ENCODE results near the gene KCNJ15. TPM values are rescaled to one million over a fixed set of nuclear protein-coding genes. Genes with fewer than 3 reads are reported as not detected.

Gene KCNJ15
- total and polyA plus RNA-seq, 2 of the 13 experiments (the other 11 are each of a cell fraction or from before 2014, with no cell fraction given): not detected

DNA sequence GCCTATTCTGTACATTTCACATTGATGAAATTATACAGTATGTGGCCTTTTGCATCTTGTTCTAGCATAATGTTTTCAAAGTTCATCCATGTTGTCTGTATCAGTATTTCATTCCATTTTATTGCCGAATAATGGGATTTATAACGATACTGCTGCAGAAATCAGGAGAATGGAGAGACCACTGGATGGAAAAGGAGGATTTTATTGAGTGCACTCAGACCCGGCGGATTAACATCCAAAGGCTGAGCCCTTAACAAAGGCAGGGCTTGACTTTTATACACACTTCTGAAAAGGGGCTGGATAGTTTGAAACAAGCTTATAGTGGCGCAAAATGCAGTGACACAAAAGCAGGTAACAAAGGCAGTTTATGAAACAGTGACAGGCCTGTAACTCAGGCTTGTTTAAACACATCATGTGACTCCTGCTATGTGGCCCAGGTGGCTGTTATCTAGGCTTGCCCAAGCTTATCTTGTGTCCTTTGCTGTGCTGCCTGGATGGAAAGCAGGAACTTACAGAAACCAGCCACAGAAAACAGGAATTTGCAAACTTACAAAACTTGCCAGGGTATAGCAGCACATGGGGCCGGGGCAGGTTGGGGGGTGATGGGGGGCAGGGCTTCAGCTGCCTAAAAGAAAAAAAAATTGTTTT is 32.8 kb upstream of the KCNJ15 start:
- peaks cover 74% of the 10 kb centered on the region for H3K9me3 ChIP-seq (ENCODE audit: low read length)
- 53% methylated on average over 6 of the region's 6 CpGs for WGBS (ENCODE audit: low lambda C conversion rate)
- no peak overlapping the region for H3K9ac ChIP-seq (ENCODE audit: insufficient read depth, low read depth, low read length)

DNA sequence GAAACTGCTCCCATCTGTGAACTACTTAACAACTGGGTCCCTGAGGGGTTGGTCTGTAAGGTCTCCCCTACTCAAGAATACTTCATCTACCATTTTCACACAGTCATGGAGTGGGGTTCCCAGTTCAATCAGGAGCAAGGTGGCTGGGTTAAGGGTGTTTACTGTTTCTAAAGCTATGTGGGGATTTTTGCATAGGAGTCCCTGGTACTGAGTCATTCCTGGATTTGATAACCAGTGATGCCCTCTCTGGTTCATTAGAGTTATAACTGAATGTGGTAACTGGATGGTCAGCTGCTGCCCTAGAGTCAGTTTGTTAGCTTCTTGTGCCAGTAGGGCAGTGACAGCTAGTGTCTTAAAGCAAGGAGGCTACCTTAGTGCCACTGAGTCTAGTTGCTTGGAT is 29.4 kb upstream of the KCNJ15 start:
- Histone ChIP-seq H2AFZ (ENCODE audit: low read length) (no peak overlapping the region), H3K9me3 (ENCODE audit: low read length) (peaks cover 93% of the 10 kb centered on the region), H3K4me1 (ENCODE audit: insufficient read depth, low read length) (no peaks in the 10 kb centered on the region), H3K9ac (ENCODE audit: insufficient read depth, low read depth, low read length) (no peak overlapping the region), H3K4me2 (ENCODE audit: low read depth, low read length) (no peak overlapping the region), H3K79me2 (ENCODE audit: insufficient read depth, low read length) (no peaks in the 10 kb centered on the region), H3K27ac (ENCODE audit: extremely low read length, insufficient read depth, low read length) (no peak overlapping the region), H3K4me3 (replicated peaks in 1 of 3; ENCODE audit: insufficient read depth in 1 of 3, low read depth in 2 of 3, low read length in 3 of 3) (no peak overlapping the region), H4K20me1 (ENCODE audit: insufficient read depth, low read length) (no peaks in the 10 kb centered on the region), H3K27me3 (ENCODE audit: control insufficient read depth in 1 of 2, insufficient read depth in 2 of 2, low read length in 2 of 2) (no peaks in the 10 kb centered on the region), H3K36me3 (replicated peaks in 1 of 2; ENCODE audit: control insufficient read depth in 1 of 2, insufficient read depth in 2 of 2, low read length in 2 of 2) (no peaks in the 10 kb centered on the region)
- CTCF ChIA-PET (ENCODE audit: low intra/inter-chr PET ratio, low total read pairs): no interaction called here
- FAIRE-seq: no peak
- intact Hi-C loops (cut with micrococcal nuclease; ENCODE audit: unreplicated experiment) (no loop called here), in situ Hi-C loops (cut with HindIII; ENCODE audit: extremely low pct_ligation_motif_present, low pct_unique_long_range_greater_than_20kb) (no loop called here)
- POLR2A ChIA-PET: no interaction called here
- no peak for ATAC-seq
- no peak for DNase-seq (ENCODE audit: low spot score)
- BruUV-seq (replicated peaks): no TSS peak
- TF ChIP-seq ZFP36L1 (CRISPR knock-in tag; IDR thresholded peaks at IDR 0.05) (no peak), REXO4 (CRISPR knock-in tag; IDR thresholded peaks at IDR 0.05; ENCODE audit: borderline replicate concordance) (no peak), ZNF10 (CRISPR knock-in tag; IDR thresholded peaks at IDR 0.05; ENCODE audit: borderline replicate concordance, low read depth) (no peak), BCL6 (CRISPR knock-in tag; IDR thresholded peaks at IDR 0.05) (no peak), ZNF577 (CRISPR knock-in tag; IDR thresholded peaks at IDR 0.05; ENCODE audit: borderline replicate concordance, low read depth) (no peak), BHLHE40 (IDR thresholded peaks at IDR 0.05; ENCODE audit: low read length) (no peak), GABPB1 (CRISPR knock-in tag; IDR thresholded peaks at IDR 0.05) (no peak), NR1H2 (CRISPR knock-in tag; IDR thresholded peaks at IDR 0.05; ENCODE audit: borderline replicate concordance, low read depth) (no peak), ZNF441 (CRISPR knock-in tag; IDR thresholded peaks at IDR 0.05; ENCODE audit: borderline replicate concordance) (no peak), ZNF614 (CRISPR knock-in tag; IDR thresholded peaks at IDR 0.05; ENCODE audit: borderline replicate concordance) (no peak), RCOR2 (CRISPR knock-in tag; IDR thresholded peaks at IDR 0.05) (no peak), ZNF589 (CRISPR knock-in tag; conservative IDR thresholded peaks at IDR 0.05) (no peak), ZC3H4 (CRISPR knock-in tag; IDR thresholded peaks at IDR 0.05; ENCODE audit: borderline replicate concordance) (no peak), ZNF382 (CRISPR knock-in tag; IDR thresholded peaks at IDR 0.05; ENCODE audit: borderline replicate concordance) (no peak), HDAC1 (CRISPR knock-in tag; IDR thresholded peaks at IDR 0.05) (no peak)
- TF ChIP-seq, protein P1, sequence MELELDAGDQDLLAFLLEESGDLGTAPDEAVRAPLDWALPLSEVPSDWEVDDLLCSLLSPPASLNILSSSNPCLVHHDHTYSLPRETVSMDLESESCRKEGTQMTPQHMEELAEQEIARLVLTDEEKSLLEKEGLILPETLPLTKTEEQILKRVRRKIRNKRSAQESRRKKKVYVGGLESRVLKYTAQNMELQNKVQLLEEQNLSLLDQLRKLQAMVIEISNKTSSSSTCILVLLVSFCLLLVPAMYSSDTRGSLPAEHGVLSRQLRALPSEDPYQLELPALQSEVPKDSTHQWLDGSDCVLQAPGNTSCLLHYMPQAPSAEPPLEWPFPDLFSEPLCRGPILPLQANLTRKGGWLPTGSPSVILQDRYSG (CRISPR knock-in tag; IDR thresholded peaks at IDR 0.05): no peak
- TF ChIP-seq, protein P2, sequence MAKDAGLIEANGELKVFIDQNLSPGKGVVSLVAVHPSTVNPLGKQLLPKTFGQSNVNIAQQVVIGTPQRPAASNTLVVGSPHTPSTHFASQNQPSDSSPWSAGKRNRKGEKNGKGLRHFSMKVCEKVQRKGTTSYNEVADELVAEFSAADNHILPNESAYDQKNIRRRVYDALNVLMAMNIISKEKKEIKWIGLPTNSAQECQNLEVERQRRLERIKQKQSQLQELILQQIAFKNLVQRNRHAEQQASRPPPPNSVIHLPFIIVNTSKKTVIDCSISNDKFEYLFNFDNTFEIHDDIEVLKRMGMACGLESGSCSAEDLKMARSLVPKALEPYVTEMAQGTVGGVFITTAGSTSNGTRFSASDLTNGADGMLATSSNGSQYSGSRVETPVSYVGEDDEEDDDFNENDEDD (CRISPR knock-in tag; IDR thresholded peaks at IDR 0.05; ENCODE audit: borderline replicate concordance): no peak

More for the DNA sequence above, 32.8 kb upstream of the KCNJ15 start:
- ChIA-PET CTCF (ENCODE audit: low intra/inter-chr PET ratio, low total read pairs) (no interaction called here), POLR2A (no interaction called here)
- Histone ChIP-seq H3K27ac (ENCODE audit: extremely low read length, insufficient read depth, low read length) (no peak overlapping the region), H3K4me2 (ENCODE audit: low read depth, low read length) (no peak overlapping the region), H3K36me3 (replicated peaks in 1 of 2; ENCODE audit: control insufficient read depth in 1 of 2, insufficient read depth in 2 of 2, low read length in 2 of 2) (no peaks in the 10 kb centered on the region), H3K4me3 (replicated peaks in 1 of 3; ENCODE audit: insufficient read depth in 1 of 3, low read depth in 2 of 3, low read length in 3 of 3) (no peak overlapping the region), H3K4me1 (ENCODE audit: insufficient read depth, low read length) (no peaks in the 10 kb centered on the region), H4K20me1 (ENCODE audit: insufficient read depth, low read length) (no peaks in the 10 kb centered on the region), H3K27me3 (ENCODE audit: control insufficient read depth in 1 of 2, insufficient read depth in 2 of 2, low read length in 2 of 2) (no peaks in the 10 kb centered on the region), H3K79me2 (ENCODE audit: insufficient read depth, low read length) (no peaks in the 10 kb centered on the region), H2AFZ (ENCODE audit: low read length) (no peak overlapping the region)
- ATAC-seq (no peak), FAIRE-seq (no peak), DNase-seq (ENCODE audit: low spot score) (no peak)
- intact Hi-C loops (cut with micrococcal nuclease; ENCODE audit: unreplicated experiment): no loop called here
- no peak for TF ChIP-seq NFIC (IDR thresholded peaks at IDR 0.05; ENCODE audit: low read length)
- TF ChIP-seq SETDB1 (CRISPR knock-in tag; IDR thresholded peaks at IDR 0.05; ENCODE audit: borderline replicate concordance): 0 out of 2 replicates have a peak, but pooled peaks have one; percentile 74
- no peak for TF ChIP-seq ZFP62 (CRISPR knock-in tag; IDR thresholded peaks at IDR 0.05)
- in situ Hi-C loops (cut with HindIII; ENCODE audit: extremely low pct_ligation_motif_present, low pct_unique_long_range_greater_than_20kb): loop anchor here (5.0 kb wide), 1 partner anchor 128 kb away; no protein-coding TSS in a partner anchor
- BruUV-seq (replicated peaks): no TSS peak
